Neural cell (in vitro differentiated cells): ENCODE measurements around the gene ADRA2B. TPM values are rescaled to one million over a fixed set of nuclear protein-coding genes. Genes with fewer than 3 reads are reported as not detected.

Experiments used
- H2AFZ ChIP-seq: fragments of 200-600, 300-800 bp; sonication (generic), shearing (Covaris generic); 2 replicates; pipeline ENCODE4 v1.6.0; 2014; ENCODE audit warnings: low read depth, mild to moderate bottlenecking, antibody characterized with exemption, low read length, moderate library complexity
- H3F3A ChIP-seq: fragments of 200-600 bp; shearing (Covaris generic); 2 replicates; pipeline ENCODE4 v1.6.1; 2016; ENCODE audit warnings: mild to moderate bottlenecking, moderate library complexity, mixed read lengths, antibody characterized with exemption, low read length; ENCODE audit not compliant: insufficient read depth, poor library complexity, severe bottlenecking
- H3K27ac ChIP-seq: fragments of 200-600, 300-800 bp; sonication (generic), shearing (Covaris generic); 2 replicates; pipeline ENCODE4 v1.5.1; 2014; ENCODE audit warnings: mild to moderate bottlenecking, low read length, moderate library complexity
- H3K27me3 ChIP-seq: fragments of 300-800, 200-600 bp; sonication (generic), shearing (Covaris generic); 2 replicates; pipeline ENCODE4 v1.6.0; 2014; ENCODE audit warnings: mild to moderate bottlenecking, low read depth, low read length, moderate library complexity; ENCODE audit not compliant: insufficient read depth
- H3K36me3 ChIP-seq: fragments of 300-800, 200-600 bp; sonication (generic), shearing (Covaris generic); 2 replicates; pipeline ENCODE4 v1.5.1; 2014; ENCODE audit warnings: mild to moderate bottlenecking, antibody characterized with exemption, low read length, moderate library complexity; ENCODE audit not compliant: insufficient read depth
- H3K4me2 ChIP-seq: fragments of 300-800, 200-600 bp; sonication (generic), shearing (Covaris generic); 2 replicates; pipeline ENCODE4 v1.6.0; 2014; ENCODE audit warnings: mild to moderate bottlenecking, low read length
- H3K4me3 ChIP-seq: fragments of 300-800, 200-600 bp; sonication (generic), shearing (Covaris generic); 2 replicates; pipeline ENCODE4 v1.5.1; 2014; ENCODE audit warnings: mild to moderate bottlenecking, low read length, moderate library complexity
- H3K79me2 ChIP-seq: fragments of 200-600 bp; shearing (Covaris generic); replicated peaks from 2 replicates; pipeline ENCODE4 v1.6.0; 2014; ENCODE audit warnings: mild to moderate bottlenecking, low read length, moderate library complexity; ENCODE audit not compliant: insufficient read depth
- H3K9ac ChIP-seq: fragments of 300-800, 200-600 bp; sonication (generic), shearing (Covaris generic); 2 replicates; pipeline ENCODE4 v1.6.1; 2016; ENCODE audit warnings: mild to moderate bottlenecking, low read length, mixed read lengths
- H3K9me2 ChIP-seq: fragments of 200-600 bp; shearing (Covaris generic); 2 replicates; pipeline ENCODE4 v1.6.1; 2016; ENCODE audit warnings: mild to moderate bottlenecking, low read length, mixed read lengths; ENCODE audit not compliant: insufficient read depth
- H3K9me3 ChIP-seq: fragments of 200-600, 300-800 bp; sonication (generic), shearing (Covaris generic); 2 replicates; pipeline ENCODE4 v1.6.1; 2016; ENCODE audit warnings: mild to moderate bottlenecking, mixed run types, low read length, moderate library complexity, mixed read lengths
- H4K20me1 ChIP-seq: fragments of 200-600 bp; shearing (Covaris generic); 2 replicates; pipeline ENCODE4 v1.6.1; 2016; ENCODE audit warnings: mild to moderate bottlenecking, mixed run types; ENCODE audit not compliant: insufficient read depth
- CTCF ChIP-seq: fragments of 450-650 bp; IDR thresholded peaks from 2 replicates; pipeline ENCODE4 v1.5.1; 2014; ENCODE audit warnings: antibody characterized with exemption, mild to moderate bottlenecking, moderate library complexity; ENCODE audit not compliant: poor library complexity, severe bottlenecking
- EP300 ChIP-seq: fragments of 450-650 bp; conservative IDR thresholded peaks from 2 replicates; pipeline ENCODE4 v1.6.1; 2014; ENCODE audit warnings: antibody characterized with exemption, mild to moderate bottlenecking, moderate library complexity; ENCODE audit not compliant: poor library complexity, severe bottlenecking
- EZH2 ChIP-seq: fragments of 200-600, 300-800 bp; shearing (Covaris generic), sonication (generic); IDR thresholded peaks from 2 replicates; pipeline ENCODE4 v1.6.1; 2014; ENCODE audit warnings: antibody characterized with exemption, low read length, borderline replicate concordance, mild to moderate bottlenecking; ENCODE audit not compliant: insufficient read depth, poor library complexity, severe bottlenecking
- MXI1 ChIP-seq: fragments of 450-650 bp; conservative IDR thresholded peaks from 2 replicates; pipeline ENCODE4 v1.6.1; 2014; ENCODE audit warnings: antibody characterized with exemption, mild to moderate bottlenecking; ENCODE audit not compliant: poor library complexity, severe bottlenecking
- POLR2AphosphoS5 ChIP-seq: IDR thresholded peaks from 2 replicates; pipeline ENCODE4 v1.6.1; 2012
- RAD21 ChIP-seq: fragments of 450-650 bp; conservative IDR thresholded peaks from 2 replicates; pipeline ENCODE4 v1.6.1; 2014; ENCODE audit warnings: antibody characterized with exemption, mild to moderate bottlenecking, moderate library complexity
- SMC3 ChIP-seq: fragments of 450-650 bp; conservative IDR thresholded peaks from 2 replicates; pipeline ENCODE4 v1.6.1; 2014; ENCODE audit warnings: antibody characterized with exemption, mild to moderate bottlenecking, moderate library complexity; ENCODE audit not compliant: poor library complexity
- TAF1 ChIP-seq: IDR thresholded peaks from 2 replicates; pipeline ENCODE4 v1.6.1; 2012; ENCODE audit warnings: low read depth
- polyA plus RNA-seq: library from polyadenylated mRNA; depleted of rRNA; stranded (reverse); fragments of >200 nt; gene quantifications from 2 replicates; pipeline ENCODE4 v1.2.3, GENCODE V29; 2014
- TF ChIP-seq, protein P1 (sequence below): IDR thresholded peaks from 2 replicates; pipeline ENCODE4 v1.6.1; 2012; ENCODE audit warnings: borderline replicate concordance

The ADRA2B gene
- polyA plus RNA-seq, 1 donor from 2014 or later = not detected

DNA sequence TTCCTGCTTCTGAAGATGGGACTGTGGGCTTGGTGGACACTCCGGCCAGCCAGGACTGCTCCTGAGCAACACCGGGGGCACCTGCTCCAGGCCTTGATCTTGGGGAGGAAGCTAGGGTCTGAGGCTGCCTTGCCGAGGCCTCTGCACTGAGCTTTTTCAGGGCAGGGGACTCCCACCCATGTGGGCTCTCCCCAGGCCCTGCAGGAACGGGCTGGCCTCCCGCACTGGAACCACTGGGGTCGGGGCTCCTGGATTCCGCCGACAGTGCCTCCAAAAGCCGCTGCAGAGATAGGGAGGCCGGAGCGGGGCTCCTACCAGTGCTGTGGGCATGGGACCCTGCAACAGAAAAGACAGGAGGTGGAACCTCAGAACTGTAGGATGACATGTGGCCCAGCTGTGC, 7.6 kb upstream of the ADRA2B start:
- Histone ChIP-seq H3K4me2 (no peak overlapping the region), H3K9ac (no peak overlapping the region), H3K9me3 (no peaks in the 10 kb centered on the region), H3K36me3 (no peaks in the 10 kb centered on the region), H3K4me3 (no peak overlapping the region), H3K27me3 (no peaks in the 10 kb centered on the region), H4K20me1 (no peaks in the 10 kb centered on the region), H3F3A (no peaks in the 10 kb centered on the region), H3K27ac (no peak overlapping the region), H3K79me2 (no peaks in the 10 kb centered on the region), H3K9me2 (no peaks in the 10 kb centered on the region), H2AFZ (no peak overlapping the region)
- TF ChIP-seq RAD21 (no peak), MXI1 (no peak)
- TF ChIP-seq, protein P1, sequence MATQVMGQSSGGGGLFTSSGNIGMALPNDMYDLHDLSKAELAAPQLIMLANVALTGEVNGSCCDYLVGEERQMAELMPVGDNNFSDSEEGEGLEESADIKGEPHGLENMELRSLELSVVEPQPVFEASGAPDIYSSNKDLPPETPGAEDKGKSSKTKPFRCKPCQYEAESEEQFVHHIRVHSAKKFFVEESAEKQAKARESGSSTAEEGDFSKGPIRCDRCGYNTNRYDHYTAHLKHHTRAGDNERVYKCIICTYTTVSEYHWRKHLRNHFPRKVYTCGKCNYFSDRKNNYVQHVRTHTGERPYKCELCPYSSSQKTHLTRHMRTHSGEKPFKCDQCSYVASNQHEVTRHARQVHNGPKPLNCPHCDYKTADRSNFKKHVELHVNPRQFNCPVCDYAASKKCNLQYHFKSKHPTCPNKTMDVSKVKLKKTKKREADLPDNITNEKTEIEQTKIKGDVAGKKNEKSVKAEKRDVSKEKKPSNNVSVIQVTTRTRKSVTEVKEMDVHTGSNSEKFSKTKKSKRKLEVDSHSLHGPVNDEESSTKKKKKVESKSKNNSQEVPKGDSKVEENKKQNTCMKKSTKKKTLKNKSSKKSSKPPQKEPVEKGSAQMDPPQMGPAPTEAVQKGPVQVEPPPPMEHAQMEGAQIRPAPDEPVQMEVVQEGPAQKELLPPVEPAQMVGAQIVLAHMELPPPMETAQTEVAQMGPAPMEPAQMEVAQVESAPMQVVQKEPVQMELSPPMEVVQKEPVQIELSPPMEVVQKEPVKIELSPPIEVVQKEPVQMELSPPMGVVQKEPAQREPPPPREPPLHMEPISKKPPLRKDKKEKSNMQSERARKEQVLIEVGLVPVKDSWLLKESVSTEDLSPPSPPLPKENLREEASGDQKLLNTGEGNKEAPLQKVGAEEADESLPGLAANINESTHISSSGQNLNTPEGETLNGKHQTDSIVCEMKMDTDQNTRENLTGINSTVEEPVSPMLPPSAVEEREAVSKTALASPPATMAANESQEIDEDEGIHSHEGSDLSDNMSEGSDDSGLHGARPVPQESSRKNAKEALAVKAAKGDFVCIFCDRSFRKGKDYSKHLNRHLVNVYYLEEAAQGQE = no peak

- no peak overlapping the region for H3K4me2 ChIP-seq
- H3K27me3 ChIP-seq = peaks cover under 1% of the 10 kb centered on the region
- no peak overlapping the region for H3K9ac ChIP-seq
- TF ChIP-seq RAD21 (no peak), SMC3 (no peak), POLR2AphosphoS5 (no peak), EZH2 (no peak), TAF1 (no peak), MXI1 (no peak), EP300 (no peak), CTCF (no peak)
- TF ChIP-seq, protein P1 = no peak
- no peak overlapping the region for H3K27ac ChIP-seq
- no peaks in the 10 kb centered on the region for H4K20me1 ChIP-seq
- H2AFZ ChIP-seq = no peak overlapping the region
- no peaks in the 10 kb centered on the region for H3F3A ChIP-seq
- H3K9me3 ChIP-seq = no peaks in the 10 kb centered on the region
- H3K4me3 ChIP-seq = no peak overlapping the region
- no peaks in the 10 kb centered on the region for H3K36me3 ChIP-seq
- no peaks in the 10 kb centered on the region for H3K9me2 ChIP-seq
- H3K79me2 ChIP-seq = no peaks in the 10 kb centered on the region
Measured at GRCh38 chr2:96123290-96123689, 6.9 kb upstream of the ADRA2B start.
